ENCODE measurements around the gene AP3S2.
"Not testable (repeated sequence)": the region's sequence is repeated elsewhere in the genome, so short reads cannot be mapped to it uniquely, and the experiment has no call there.

DNA sequence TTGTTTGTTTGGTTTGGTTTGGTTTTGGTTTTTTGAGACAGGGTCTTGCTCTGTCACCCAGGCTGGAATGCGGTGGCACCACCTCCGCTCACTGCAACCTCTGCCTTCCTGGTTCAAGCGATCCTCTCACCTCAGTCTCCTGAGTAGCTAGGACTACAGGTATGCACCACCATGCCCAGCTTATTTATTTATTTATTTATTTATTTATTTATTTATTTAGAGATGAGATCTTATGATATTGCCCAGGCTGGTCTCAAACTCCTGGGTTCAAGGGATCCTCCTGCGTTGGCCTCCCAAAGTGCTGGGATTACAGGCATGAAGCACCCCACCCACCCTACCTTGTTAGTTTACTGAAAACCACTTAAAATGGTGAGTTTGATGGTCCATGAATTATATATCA, 105.2 kb downstream of the AP3S2 start:
- TF ChIP-seq EP300, CTCF (IDR thresholded peaks at IDR 0.05): not testable (repeated sequence)

Measured in suprapubic skin (tissue), 3 donors.